HFFc6 (cell line): ENCODE data around the gene HGS. TPM values are rescaled to one million over a fixed set of nuclear protein-coding genes. Genes with fewer than 3 reads are reported as not detected.

Source experiments
- DNase-seq: peaks from one replicate; pipeline ENCODE4 v3.0.0-alpha.2; 2018
- H3K27ac Mint-ChIP-seq: 2 replicates; pipeline ENCODE4 v1.8.0; 2020; ENCODE audit warnings: mild to moderate bottlenecking, mixed read lengths
- H3K27me3 Mint-ChIP-seq: 2 replicates; pipeline ENCODE4 v1.8.0; 2021; ENCODE audit warnings: mild to moderate bottlenecking, moderate library complexity, mixed read lengths; ENCODE audit not compliant: insufficient read depth
- H3K36me3 Mint-ChIP-seq: 2 replicates; pipeline ENCODE4 v1.8.0; 2021; ENCODE audit warnings: low read depth, mixed read lengths
- H3K4me1 Mint-ChIP-seq: 2 replicates; pipeline ENCODE4 v1.8.0; 2020; ENCODE audit warnings: low read depth, mixed read lengths
- H3K4me3 Mint-ChIP-seq: 2 replicates; pipeline ENCODE4 v1.8.0; 2020; ENCODE audit warnings: mild to moderate bottlenecking, moderate library complexity, mixed read lengths
- H3K9me3 Mint-ChIP-seq: 2 replicates; pipeline ENCODE4 v1.8.0; 2020; ENCODE audit warnings: mild to moderate bottlenecking, mixed read lengths
- total RNA-seq, 6 experiments: library from RNA; stranded (reverse); fragmentation: NEBNext Ultra II Directional; extraction: Animal tissue kit (Norgen Biotek cat#: 25700); gene quantifications; 2 replicates in 1 of 6; 3 replicates in 5 of 6; pipeline ENCODE4 v1.2.3, GENCODE V29; 2021
- TF ChIP-seq, protein P1 (sequence below): fragments of 200-600 bp; sonication (generic); IDR thresholded peaks from 2 replicates; pipeline ENCODE4 v1.5.0; 2021; ENCODE audit warnings: antibody characterized with exemption, mild to moderate bottlenecking

Gene HGS
- total RNA-seq, 6 experiments from 2014 or later: 106 to 127 (median 116) TPM

DNA sequence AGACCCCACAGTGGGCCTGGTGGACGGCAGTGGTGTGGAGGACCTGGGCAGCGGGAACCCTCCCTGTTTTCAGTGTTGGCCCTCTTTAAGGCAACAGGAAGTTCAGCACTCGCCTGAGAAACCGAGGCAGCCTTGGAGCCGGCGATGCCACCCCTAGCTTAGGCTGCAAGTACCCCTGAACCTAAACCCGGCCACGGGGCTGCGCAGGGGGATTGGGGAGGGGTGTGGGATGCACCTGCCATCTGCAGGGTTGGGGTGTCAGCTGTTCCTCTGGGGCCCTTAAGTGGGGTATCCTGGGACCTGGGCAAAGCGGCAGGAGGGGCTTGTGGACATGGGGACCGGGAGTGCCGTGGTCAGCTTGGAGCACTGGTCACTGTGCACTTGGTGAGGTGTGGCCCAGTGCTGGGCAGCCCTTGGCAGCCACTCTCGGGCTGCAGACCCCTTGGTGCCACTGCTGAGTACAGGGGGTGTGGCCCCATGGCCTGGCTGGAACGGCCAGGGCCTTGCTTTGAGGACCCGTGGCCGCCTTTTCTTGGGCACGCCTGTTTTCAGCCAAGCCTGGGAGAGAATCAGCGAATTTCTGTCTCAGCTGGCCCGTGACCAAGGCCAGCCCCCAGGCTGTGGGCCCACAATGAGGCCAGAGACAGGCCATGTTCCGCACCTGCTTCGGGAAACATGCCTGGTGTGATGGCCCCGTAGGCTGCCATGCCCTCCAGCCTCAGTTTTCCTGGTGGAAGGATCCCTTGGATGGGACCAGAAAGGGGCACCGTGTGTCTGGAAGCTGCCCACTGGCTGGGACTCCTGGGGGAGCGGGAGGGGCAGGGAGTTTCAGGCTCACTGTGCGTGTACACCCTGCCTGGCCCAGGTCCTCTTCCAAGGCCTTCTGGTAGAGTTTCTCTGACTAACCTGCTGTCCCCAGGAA lies 24.2 kb downstream of the HGS start:
- H3K4me1 Mint-ChIP-seq: peaks cover 21% of the 10 kb centered on the region
- DNase-seq: no peak
- no peaks in the 10 kb centered on the region for H3K9me3 Mint-ChIP-seq
- TF ChIP-seq, protein P1, sequence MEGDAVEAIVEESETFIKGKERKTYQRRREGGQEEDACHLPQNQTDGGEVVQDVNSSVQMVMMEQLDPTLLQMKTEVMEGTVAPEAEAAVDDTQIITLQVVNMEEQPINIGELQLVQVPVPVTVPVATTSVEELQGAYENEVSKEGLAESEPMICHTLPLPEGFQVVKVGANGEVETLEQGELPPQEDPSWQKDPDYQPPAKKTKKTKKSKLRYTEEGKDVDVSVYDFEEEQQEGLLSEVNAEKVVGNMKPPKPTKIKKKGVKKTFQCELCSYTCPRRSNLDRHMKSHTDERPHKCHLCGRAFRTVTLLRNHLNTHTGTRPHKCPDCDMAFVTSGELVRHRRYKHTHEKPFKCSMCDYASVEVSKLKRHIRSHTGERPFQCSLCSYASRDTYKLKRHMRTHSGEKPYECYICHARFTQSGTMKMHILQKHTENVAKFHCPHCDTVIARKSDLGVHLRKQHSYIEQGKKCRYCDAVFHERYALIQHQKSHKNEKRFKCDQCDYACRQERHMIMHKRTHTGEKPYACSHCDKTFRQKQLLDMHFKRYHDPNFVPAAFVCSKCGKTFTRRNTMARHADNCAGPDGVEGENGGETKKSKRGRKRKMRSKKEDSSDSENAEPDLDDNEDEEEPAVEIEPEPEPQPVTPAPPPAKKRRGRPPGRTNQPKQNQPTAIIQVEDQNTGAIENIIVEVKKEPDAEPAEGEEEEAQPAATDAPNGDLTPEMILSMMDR: no peak
- peaks cover 7% of the 10 kb centered on the region; the same call in 1 of the 2 replicates for H3K27me3 Mint-ChIP-seq
- no peak overlapping the region for H3K4me3 Mint-ChIP-seq
- H3K36me3 Mint-ChIP-seq: peaks cover 22% of the 10 kb centered on the region; the same call in 1 of the 2 replicates
- no peak overlapping the region for H3K27ac Mint-ChIP-seq

- Mint-ChIP-seq H3K36me3 (peaks cover 22% of the 10 kb centered on the region; the same call in 1 of the 2 replicates), H3K4me1 (peaks cover 25% of the 10 kb centered on the region), H3K4me3 (no peak overlapping the region), H3K9me3 (no peaks in the 10 kb centered on the region), H3K27me3 (peaks cover 7% of the 10 kb centered on the region), H3K27ac (no peak overlapping the region)
- DNase-seq: no peak
- TF ChIP-seq, protein P1: no peak
Measured at GRCh38 chr17:81708739-81709185, 25.0 kb downstream of the HGS start.

- peak overlapping the region; percentile 76 for H3K27ac Mint-ChIP-seq
- H3K4me1 Mint-ChIP-seq: peaks cover 25% of the 10 kb centered on the region
- DNase-seq: no peak
- peaks cover 10% of the 10 kb centered on the region; the same call in 1 of the 2 replicates for H3K36me3 Mint-ChIP-seq
- peak overlapping the region; percentile 69 for H3K4me3 Mint-ChIP-seq
- no peaks in the 10 kb centered on the region for H3K9me3 Mint-ChIP-seq
- TF ChIP-seq, protein P1: no peak
- H3K27me3 Mint-ChIP-seq: peaks cover 6% of the 10 kb centered on the region
Measured at GRCh38 chr17:81710514-81711308, 26.9 kb downstream of the HGS start.

- TF ChIP-seq, protein P1: no peak
- peak; percentile 65 for DNase-seq
- peaks cover 6% of the 10 kb centered on the region for H3K27me3 Mint-ChIP-seq
- H3K36me3 Mint-ChIP-seq: no peaks in the 10 kb centered on the region; the same call in 1 of the 2 replicates
- H3K4me1 Mint-ChIP-seq: peaks cover 25% of the 10 kb centered on the region
- H3K4me3 Mint-ChIP-seq: peak within 1 kb of the TSS; percentile 92
- peak within 1 kb of the TSS; percentile 76 for H3K27ac Mint-ChIP-seq
- H3K9me3 Mint-ChIP-seq: no peaks in the 10 kb centered on the region
Measured at GRCh38 chr17:81711814-81712467, 28.1 kb downstream of the HGS start, which contains the start of gene SLC25A10. Gene SLC25A10, plus strand, starts transcription at chr17:81712284. Its CDS starts 143 bp downstream, at chr17:81712427.

- Mint-ChIP-seq H3K36me3 (no peaks in the 10 kb centered on the region; the same call in 1 of the 2 replicates), H3K27ac (peak overlapping the region; percentile 64), H3K27me3 (peaks cover 6% of the 10 kb centered on the region), H3K4me3 (peak overlapping the region; percentile 92), H3K9me3 (no peaks in the 10 kb centered on the region), H3K4me1 (peaks cover 25% of the 10 kb centered on the region)
- peak; percentile 36 for DNase-seq
- TF ChIP-seq, protein P1: peak; percentile 44
Measured at GRCh38 chr17:81712468-81713003, 28.7 kb downstream of the HGS start.
